Dedifferentiated amniotic fluid mesenchymal stem cell (primary cell): ENCODE results near the gene CWH43.
"Not testable (repeated sequence)": the region's sequence is repeated elsewhere in the genome, so short reads cannot be mapped to it uniquely, and the experiment has no call there.

Source experiments
- DNase-seq: peaks from one replicate; pipeline ENCODE4 v3.0.0-alpha.2; 2016; ENCODE audit errors: extremely low spot score

The CWH43 gene

DNA sequence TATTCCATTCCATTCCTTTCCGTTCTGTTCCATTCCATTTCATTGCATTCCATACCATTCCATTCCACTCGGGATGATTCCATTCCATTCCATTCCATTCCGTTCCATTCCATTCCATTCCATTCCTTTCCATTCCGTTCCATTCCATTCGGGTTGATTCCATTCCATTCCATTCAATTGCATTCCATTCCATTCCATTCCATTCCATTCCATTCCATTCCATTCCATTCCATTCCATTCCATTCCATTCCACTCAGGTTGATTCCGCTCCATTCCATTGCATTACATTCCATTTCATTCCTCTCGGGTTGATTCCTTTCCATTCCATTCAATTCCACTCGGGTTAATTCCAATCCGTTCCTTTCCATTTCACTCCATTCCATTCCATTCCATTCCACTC is 111.0 kb downstream of the CWH43 start:
- not testable (repeated sequence) for DNase-seq

- DNase-seq = not testable (repeated sequence)
These were observed 111.4 kb downstream of the CWH43 start for GRCh38 chr4:49097505-49097904.

DNA sequence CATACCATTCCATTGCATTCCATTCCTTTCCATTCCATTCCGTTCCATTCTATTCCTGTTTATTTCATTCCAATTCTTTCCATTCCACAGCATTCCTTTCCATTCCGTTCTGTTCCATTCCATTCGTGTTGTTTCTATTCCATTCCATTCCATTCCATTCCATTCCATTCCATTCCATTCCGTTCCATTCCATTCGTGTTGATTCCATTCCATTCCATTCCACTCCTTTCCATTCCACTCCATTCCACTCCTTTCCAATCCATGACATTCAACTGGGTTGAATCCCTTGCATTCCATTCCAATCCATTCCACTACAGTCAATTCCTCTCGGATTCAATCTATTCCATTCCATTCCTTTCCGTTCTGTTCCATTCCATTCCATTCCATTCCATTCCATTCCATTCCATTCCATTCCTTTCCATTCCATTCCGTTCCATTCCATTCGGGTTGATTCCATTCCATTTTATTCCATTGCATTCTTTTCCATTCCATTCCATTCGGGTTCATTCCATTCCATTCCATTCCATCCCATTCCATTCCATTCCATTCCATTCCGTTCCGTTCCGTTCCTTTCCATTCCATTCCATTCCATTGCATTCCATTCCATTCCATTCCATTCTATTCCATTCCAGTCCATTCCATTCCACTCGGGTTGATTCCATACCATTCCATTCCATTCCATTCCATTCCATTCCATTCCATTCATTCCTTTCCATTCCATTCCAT is 112.1 kb downstream of the CWH43 start:
- DNase-seq = not testable (repeated sequence)

DNA sequence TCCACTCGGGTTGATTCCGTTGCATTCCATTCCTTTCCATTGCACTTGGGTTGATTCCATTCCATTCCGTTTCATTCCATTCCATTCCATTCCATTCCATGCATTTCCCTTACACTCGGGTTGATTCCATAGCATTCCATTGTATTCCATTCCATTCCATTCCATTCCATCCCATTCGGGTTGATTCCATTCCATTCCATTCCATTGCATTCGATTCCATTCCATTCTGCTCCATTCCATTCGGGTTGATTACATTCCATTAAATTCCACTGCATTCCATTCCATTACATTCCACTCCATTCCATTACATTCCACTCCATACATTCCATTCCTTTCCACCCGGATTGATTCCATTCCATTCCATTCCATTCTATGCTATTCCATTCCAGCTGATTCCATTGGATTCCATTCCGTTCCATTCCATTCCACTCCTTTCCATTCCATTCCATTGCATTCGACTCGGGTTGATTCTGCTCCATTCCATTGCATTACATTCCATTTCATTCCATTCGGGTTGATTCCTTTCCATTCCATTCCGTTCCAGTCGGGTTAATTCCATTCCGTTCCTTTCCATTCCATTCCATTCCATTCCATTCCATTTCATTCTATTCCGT is 113.9 kb downstream of the CWH43 start:
- DNase-seq = not testable (repeated sequence)

DNA sequence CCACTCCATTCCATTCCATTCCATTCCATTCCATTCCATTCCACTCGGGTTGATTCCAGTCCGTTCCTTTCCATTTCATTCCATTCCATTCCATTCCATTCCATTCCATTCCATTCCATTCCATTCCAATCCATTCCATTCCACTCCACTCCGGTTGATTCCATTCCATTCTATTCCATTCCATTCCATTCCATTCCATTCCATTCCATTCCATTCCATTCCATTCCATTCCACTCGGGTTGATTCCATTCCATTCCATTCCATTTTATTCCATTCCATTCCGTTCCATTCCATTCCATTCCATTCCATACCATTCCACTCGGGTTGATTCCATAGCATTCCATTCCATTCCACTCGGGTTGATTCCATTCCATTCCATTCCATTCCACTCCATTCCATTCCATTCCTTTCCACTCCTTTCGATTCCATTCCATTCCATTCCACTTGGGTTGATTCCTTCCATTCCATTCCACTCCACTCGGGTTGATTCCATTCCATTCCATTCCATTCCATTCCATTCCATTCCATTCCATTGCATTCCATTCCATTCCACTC is 116.3 kb downstream of the CWH43 start:
- DNase-seq = not testable (repeated sequence)

DNA sequence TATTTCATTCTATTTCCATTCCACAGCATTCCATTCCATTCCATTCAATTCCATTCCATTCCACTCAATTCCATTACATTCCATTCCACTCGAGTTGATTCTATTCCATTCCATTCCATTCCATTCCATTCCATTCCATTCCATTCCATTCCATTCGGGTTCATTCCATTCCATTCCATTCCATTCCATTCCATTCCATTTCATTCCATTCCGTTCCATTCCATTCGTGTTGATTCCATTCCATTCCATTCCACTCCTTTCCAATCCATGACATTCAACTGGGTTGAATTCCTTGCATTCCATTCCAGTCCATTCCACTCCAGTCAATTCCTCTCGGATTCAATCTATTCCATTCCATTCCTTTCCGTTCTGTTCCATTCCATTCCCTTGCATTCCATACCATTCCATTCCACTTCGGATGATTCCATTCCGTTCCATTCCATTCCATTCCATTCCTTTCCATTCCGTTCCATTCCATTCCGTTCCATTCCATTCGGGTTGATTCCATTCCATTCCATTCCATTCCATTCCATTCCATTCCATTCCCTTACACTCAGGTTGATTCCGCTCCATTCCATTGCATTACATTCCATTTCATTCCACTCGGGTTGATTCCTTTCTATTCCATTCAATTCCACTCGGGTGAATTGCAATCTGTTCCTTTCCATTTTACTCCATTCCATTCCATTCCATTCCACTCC is 117.5 kb downstream of the CWH43 start:
- not testable (repeated sequence) for DNase-seq

DNA sequence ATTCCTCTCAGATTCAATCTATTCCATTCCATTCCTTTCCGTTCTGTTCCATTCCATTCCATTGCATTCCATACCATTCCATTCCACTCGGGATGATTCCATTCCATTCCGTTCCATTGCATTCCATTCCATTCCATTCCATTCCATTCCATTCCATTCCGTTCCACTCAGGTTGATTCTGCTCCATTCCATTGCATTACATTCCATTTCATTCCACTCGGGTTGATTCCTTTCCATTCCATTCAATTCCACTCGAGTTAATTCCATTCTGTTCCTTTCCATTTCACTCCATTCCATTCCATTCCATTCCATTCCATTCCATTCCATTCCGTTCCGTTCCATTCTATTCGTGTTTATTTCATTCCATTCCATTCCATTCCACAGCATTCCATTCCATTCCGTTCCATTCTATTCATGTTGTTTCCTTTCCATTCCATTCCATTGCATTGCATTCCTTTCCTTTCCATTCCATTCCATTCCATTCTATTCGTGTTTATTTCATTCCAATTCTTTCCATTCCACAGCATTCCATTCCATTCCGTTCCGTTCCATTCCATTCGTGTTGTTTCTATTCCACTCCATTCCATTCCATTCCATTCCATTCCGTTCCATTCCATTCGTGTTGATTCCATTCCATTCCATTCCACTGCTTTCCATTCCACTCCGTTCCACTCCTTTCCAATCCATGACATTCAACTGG is 118.3 kb downstream of the CWH43 start:
- DNase-seq = not testable (repeated sequence)

- not testable (repeated sequence) for DNase-seq
These were observed 119.3 kb downstream of the CWH43 start for GRCh38 chr4:49105248-49105904.

GRCh38 chr4:49107262-49107661 is 121.2 kb downstream of the CWH43 start:
- DNase-seq = peak; percentile 85

- not testable (repeated sequence) for DNase-seq
These were observed 122.3 kb downstream of the CWH43 start for GRCh38 chr4:49108183-49108978.

DNA sequence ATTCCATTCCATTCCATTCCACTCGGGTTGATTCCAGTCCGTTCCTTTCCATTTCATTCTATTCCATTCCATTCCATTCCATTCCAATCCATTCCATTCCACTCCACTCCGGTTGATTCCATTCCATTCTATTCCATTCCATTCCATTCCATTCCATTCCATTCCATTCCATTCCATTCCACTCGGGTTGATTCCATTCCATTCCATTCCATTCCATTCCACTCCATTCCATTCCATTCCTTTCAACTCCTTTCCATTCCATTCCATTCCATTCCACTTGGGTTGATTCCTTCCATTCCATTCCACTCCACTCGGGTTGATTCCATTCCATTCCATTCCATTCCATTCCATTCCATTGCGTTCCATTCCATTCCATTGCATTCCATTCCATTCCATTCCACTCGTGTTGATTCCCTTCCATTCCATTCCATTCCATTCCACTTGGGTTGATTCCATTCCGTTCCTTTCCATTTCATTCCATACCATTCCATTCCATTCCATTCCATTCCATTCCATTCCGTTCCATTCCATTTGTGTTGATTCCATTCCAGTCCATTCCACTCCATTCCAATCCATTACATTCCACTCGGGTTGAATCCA is 123.6 kb downstream of the CWH43 start:
- DNase-seq = not testable (repeated sequence)

- not testable (repeated sequence) for DNase-seq
These were observed 124.5 kb downstream of the CWH43 start for GRCh38 chr4:49110579-49110978.
